Measurements from ENCODE around the gene C10orf90. TPM values are rescaled to one million over a fixed set of nuclear protein-coding genes. Genes with fewer than 3 reads are reported as not detected.

C10orf90 gene
- total RNA-seq, 1 experiment from 2014 or later, result 0.59 TPM

- no peaks in the 10 kb centered on the region for H3K36me3 ChIP-seq (ENCODE audit: low read depth)
- TF ChIP-seq CTCF (conservative IDR thresholded peaks at IDR 0.05) (no peak), EZH2 (IDR thresholded peaks at IDR 0.05; ENCODE audit: low read depth) (no peak)
- ChIA-PET CTCF (no interaction called here), POLR2A (ENCODE audit: unreplicated experiment) (no interaction called here)
- DNase-seq, result no peak
- H3K79me2 ChIP-seq (ENCODE audit: low read depth), result no peaks in the 10 kb centered on the region
- no peak overlapping the region for H2AFZ ChIP-seq
- H3K27me3 ChIP-seq (ENCODE audit: insufficient read depth, low read depth), result no peaks in the 10 kb centered on the region
- no peaks in the 10 kb centered on the region for H4K20me1 ChIP-seq (ENCODE audit: insufficient read depth)
- intact Hi-C loops (cut with micrococcal nuclease; ENCODE audit: unreplicated experiment), result loop anchor here (1.0 to 5.0 kb wide), 4 partner anchors 117 to 522 kb away; no protein-coding TSS in a partner anchor
- no peak overlapping the region for H3K27ac ChIP-seq
- H3K4me3 ChIP-seq, result no peak overlapping the region
- 0 out of 2 replicates have a peak, but pooled peaks cover 8% of the 10 kb centered on the region for H3K4me1 ChIP-seq (replicated peaks; ENCODE audit: insufficient read depth)
- no peak overlapping the region for H3K4me2 ChIP-seq
- peaks cover 5% of the 10 kb centered on the region; the same call in 1 of the 2 replicates for H3F3A ChIP-seq (ENCODE audit: insufficient read depth, low read depth)
- H3K9me2 ChIP-seq (ENCODE audit: insufficient read depth), result no peaks in the 10 kb centered on the region
- no TSS peak for BruUV-seq (replicated peaks)
- H3K9me3 ChIP-seq (ENCODE audit: insufficient read depth, low read depth), result no peaks in the 10 kb centered on the region
Observed at GRCh38 chr10:126504761-126505112, 165.8 kb downstream of the C10orf90 start.

GRCh38 chr10:126504063-126504760 lies 166.3 kb downstream of the C10orf90 start:
- DNase-seq, result peak; percentile 23 to 44
- no peaks in the 10 kb centered on the region for H3K36me3 ChIP-seq (ENCODE audit: low read depth)
- H3K4me3 ChIP-seq, result no peak overlapping the region
- no peaks in the 10 kb centered on the region for H3K9me2 ChIP-seq (ENCODE audit: insufficient read depth)
- POLR2A ChIA-PET (ENCODE audit: unreplicated experiment), result no interaction called here
- H3K27me3 ChIP-seq (ENCODE audit: insufficient read depth, low read depth), result no peaks in the 10 kb centered on the region
- no peaks in the 10 kb centered on the region for H3K79me2 ChIP-seq (ENCODE audit: low read depth)
- TF ChIP-seq CTCF (conservative IDR thresholded peaks at IDR 0.05), result peak; percentile 81
- no peak for TF ChIP-seq EZH2 (IDR thresholded peaks at IDR 0.05; ENCODE audit: low read depth)
- H3K27ac ChIP-seq, result no peak overlapping the region
- no peaks in the 10 kb centered on the region for H4K20me1 ChIP-seq (ENCODE audit: insufficient read depth)
- CTCF ChIA-PET, result interaction anchor here (0.6 to 1.9 kb wide), 2 partner anchors 116 to 570 kb away, joined by 3 to 4 read pairs; no protein-coding TSS in a partner anchor
- H3F3A ChIP-seq (ENCODE audit: insufficient read depth, low read depth), result peaks cover 4% of the 10 kb centered on the region; the same call in 1 of the 2 replicates
- intact Hi-C loops (cut with micrococcal nuclease; ENCODE audit: unreplicated experiment), result loop anchor here (1.0 to 5.0 kb wide), 4 partner anchors 117 to 522 kb away; no protein-coding TSS in a partner anchor
- H3K4me2 ChIP-seq, result no peak overlapping the region
- BruUV-seq (replicated peaks), result no TSS peak
- no peaks in the 10 kb centered on the region for H3K9me3 ChIP-seq (ENCODE audit: insufficient read depth, low read depth)
- H2AFZ ChIP-seq, result no peak overlapping the region
- 0 out of 2 replicates have a peak, but pooled peaks cover 4% of the 10 kb centered on the region for H3K4me1 ChIP-seq (replicated peaks; ENCODE audit: insufficient read depth)

- ChIA-PET CTCF (interaction anchor here (0.6 to 1.9 kb wide), 2 partner anchors 116 to 569 kb away, joined by 3 to 4 read pairs; no protein-coding TSS in a partner anchor), POLR2A (ENCODE audit: unreplicated experiment) (no interaction called here)
- no peaks in the 10 kb centered on the region for H3K4me1 ChIP-seq (replicated peaks; ENCODE audit: insufficient read depth)
- no peaks in the 10 kb centered on the region for H3K36me3 ChIP-seq (ENCODE audit: low read depth)
- no peaks in the 10 kb centered on the region for H3K79me2 ChIP-seq (ENCODE audit: low read depth)
- H3K27me3 ChIP-seq (ENCODE audit: insufficient read depth, low read depth), result no peaks in the 10 kb centered on the region
- H3K9me2 ChIP-seq (ENCODE audit: insufficient read depth), result no peaks in the 10 kb centered on the region
- no peak overlapping the region for H3K4me2 ChIP-seq
- TF ChIP-seq CTCF (conservative IDR thresholded peaks at IDR 0.05) (no peak), EZH2 (IDR thresholded peaks at IDR 0.05; ENCODE audit: low read depth) (no peak)
- no peak overlapping the region for H3K27ac ChIP-seq
- H3F3A ChIP-seq (ENCODE audit: insufficient read depth, low read depth), result no peaks in the 10 kb centered on the region
- H3K4me3 ChIP-seq, result no peak overlapping the region
- no peak for DNase-seq
- no TSS peak for BruUV-seq (replicated peaks)
- no peak overlapping the region for H2AFZ ChIP-seq
- H4K20me1 ChIP-seq (ENCODE audit: insufficient read depth), result no peaks in the 10 kb centered on the region
- intact Hi-C loops (cut with micrococcal nuclease; ENCODE audit: unreplicated experiment), result loop anchor here (1.0 to 5.0 kb wide), 4 partner anchors 116 to 521 kb away; no protein-coding TSS in a partner anchor
- no peaks in the 10 kb centered on the region for H3K9me3 ChIP-seq (ENCODE audit: insufficient read depth, low read depth)
Observed at GRCh38 chr10:126503392-126504062, 167.0 kb downstream of the C10orf90 start.

Measured in PC-9 (cell line).